Mesothelial cell of epicardium (in vitro differentiated cells): Measurements from ENCODE around the gene METTL21C. TPM values are rescaled to one million over a fixed set of nuclear protein-coding genes. Genes with fewer than 3 reads are reported as not detected.

ENCODE experiments used
- DNase-seq, 2 experiments: peaks; one replicate each; pipeline ENCODE4 v3.0.0; 2021; ENCODE audit warnings: low spot score in 2 of 2; ENCODE audit not compliant: unreplicated experiment in 2 of 2
- H3K27ac Mint-ChIP-seq: 2 replicates; pipeline ENCODE4 v1.8.0; 2021; ENCODE audit warnings: mixed read lengths
- H3K27me3 Mint-ChIP-seq: 2 replicates; pipeline ENCODE4 v1.8.0; 2021; ENCODE audit warnings: low read depth, mixed read lengths
- H3K36me3 Mint-ChIP-seq: 2 replicates; pipeline ENCODE4 v1.8.0; 2021; ENCODE audit warnings: mixed read lengths
- H3K4me1 Mint-ChIP-seq: 2 replicates; pipeline ENCODE4 v1.8.0; 2021; ENCODE audit warnings: mixed read lengths
- H3K4me3 Mint-ChIP-seq: 2 replicates; pipeline ENCODE4 v1.8.0; 2021; ENCODE audit warnings: mild to moderate bottlenecking, moderate library complexity, mixed read lengths
- H3K9me3 Mint-ChIP-seq: 2 replicates; pipeline ENCODE4 v1.8.0; 2021; ENCODE audit warnings: mixed read lengths
- total RNA-seq: library from RNA; stranded (reverse); gene quantifications from 3 replicates; pipeline ENCODE4 v1.2.1, GENCODE V29; 2021
- TF ChIP-seq, protein P1 (sequence below): fragments of 200-600 bp; sonication (generic); IDR thresholded peaks from one replicate; pipeline ENCODE4 v1.5.0; 2021; ENCODE audit warnings: antibody characterized with exemption; ENCODE audit not compliant: unreplicated experiment

Gene METTL21C
- total RNA-seq, 1 donor from 2014 or later = not detected

DNA sequence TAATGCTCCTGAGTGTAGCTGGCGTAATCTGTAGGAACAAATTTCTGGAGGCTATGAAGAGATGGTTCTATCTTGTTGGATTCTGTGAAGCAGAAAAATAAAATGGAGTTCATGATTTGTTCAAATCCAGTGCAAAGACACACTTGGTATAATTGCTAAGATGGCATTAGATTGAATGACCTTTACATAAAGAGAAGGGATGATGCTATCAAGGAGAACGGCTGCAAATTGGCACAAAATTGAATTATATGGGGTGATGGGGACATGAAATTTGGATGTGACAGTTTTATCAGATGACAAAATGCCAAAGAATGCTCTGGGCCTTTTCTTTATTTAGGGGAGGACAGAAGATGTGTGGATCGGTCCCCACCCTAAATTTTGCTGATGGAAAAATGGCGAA is 4.0 kb downstream of the METTL21C start:
- Mint-ChIP-seq H3K27ac (no peak overlapping the region), H3K4me3 (no peak overlapping the region), H3K36me3 (no peaks in the 10 kb centered on the region), H3K27me3 (no peaks in the 10 kb centered on the region), H3K4me1 (peaks cover 22% of the 10 kb centered on the region), H3K9me3 (no peaks in the 10 kb centered on the region)
- TF ChIP-seq, protein P1, sequence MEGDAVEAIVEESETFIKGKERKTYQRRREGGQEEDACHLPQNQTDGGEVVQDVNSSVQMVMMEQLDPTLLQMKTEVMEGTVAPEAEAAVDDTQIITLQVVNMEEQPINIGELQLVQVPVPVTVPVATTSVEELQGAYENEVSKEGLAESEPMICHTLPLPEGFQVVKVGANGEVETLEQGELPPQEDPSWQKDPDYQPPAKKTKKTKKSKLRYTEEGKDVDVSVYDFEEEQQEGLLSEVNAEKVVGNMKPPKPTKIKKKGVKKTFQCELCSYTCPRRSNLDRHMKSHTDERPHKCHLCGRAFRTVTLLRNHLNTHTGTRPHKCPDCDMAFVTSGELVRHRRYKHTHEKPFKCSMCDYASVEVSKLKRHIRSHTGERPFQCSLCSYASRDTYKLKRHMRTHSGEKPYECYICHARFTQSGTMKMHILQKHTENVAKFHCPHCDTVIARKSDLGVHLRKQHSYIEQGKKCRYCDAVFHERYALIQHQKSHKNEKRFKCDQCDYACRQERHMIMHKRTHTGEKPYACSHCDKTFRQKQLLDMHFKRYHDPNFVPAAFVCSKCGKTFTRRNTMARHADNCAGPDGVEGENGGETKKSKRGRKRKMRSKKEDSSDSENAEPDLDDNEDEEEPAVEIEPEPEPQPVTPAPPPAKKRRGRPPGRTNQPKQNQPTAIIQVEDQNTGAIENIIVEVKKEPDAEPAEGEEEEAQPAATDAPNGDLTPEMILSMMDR = no peak
- DNase-seq = no peak

DNA sequence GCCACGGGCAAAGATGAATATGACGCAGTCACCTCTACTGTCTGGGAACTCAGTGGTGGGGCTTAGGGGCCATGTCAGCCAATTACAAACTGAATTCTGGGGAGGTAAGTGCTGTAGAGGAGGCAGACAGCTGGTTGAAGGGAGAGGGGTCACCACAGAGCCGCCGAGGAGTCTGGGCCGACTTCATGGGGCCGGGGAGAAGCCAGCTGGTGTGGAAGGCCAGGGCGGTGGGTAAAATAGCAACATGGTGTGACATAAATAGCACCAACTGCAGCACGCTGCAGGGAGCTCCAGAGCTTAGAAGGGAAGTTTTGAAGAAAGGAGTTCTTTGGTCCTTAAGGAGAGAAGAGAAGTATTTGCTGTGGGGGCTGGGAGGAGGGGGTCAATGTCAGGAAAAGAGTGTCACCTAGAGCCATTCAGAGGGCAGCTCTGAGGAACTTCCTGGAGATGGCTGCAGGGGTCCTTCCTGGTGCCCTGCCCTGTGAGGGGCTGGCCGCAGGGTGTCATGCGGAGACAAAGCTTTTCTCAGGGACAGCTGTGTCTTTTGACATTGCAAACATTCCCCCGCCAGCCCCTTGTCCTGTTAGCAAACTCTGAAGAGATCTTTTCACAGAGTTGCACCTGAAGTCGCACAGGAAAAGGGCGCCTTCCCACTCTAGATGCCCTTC is 6.4 kb downstream of the METTL21C start:
- H3K36me3 Mint-ChIP-seq = no peaks in the 10 kb centered on the region
- H3K27me3 Mint-ChIP-seq = no peaks in the 10 kb centered on the region
- H3K4me1 Mint-ChIP-seq = peaks cover 15% of the 10 kb centered on the region
- TF ChIP-seq, protein P1 = no peak
- no peak overlapping the region for H3K4me3 Mint-ChIP-seq
- no peak for DNase-seq
- H3K9me3 Mint-ChIP-seq = no peaks in the 10 kb centered on the region
- H3K27ac Mint-ChIP-seq = no peak overlapping the region

DNA sequence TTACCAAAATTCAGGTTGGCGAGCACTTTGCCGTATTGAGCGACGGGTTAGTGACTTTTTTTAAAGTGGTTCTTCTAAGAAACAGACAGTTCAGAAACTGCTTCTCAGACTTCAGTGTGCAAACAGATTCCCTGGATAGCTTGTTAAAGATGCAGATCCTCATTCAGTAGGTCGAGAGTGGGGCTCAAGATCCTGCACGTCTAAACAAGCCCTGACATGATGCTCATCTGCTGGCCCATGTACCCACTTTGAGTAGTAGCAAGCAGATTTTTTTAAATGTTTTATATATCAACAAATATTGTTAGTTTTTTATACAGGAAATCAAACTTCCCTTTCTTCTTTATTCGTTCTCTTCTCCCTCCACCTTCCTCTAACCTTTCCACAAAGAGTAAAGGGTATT is 7.3 kb downstream of the METTL21C start:
- Mint-ChIP-seq H3K27ac (no peak overlapping the region), H3K27me3 (no peaks in the 10 kb centered on the region), H3K4me3 (no peak overlapping the region), H3K36me3 (no peaks in the 10 kb centered on the region), H3K9me3 (no peaks in the 10 kb centered on the region), H3K4me1 (peaks cover 9% of the 10 kb centered on the region)
- TF ChIP-seq, protein P1 = no peak
- DNase-seq = no peak

DNA sequence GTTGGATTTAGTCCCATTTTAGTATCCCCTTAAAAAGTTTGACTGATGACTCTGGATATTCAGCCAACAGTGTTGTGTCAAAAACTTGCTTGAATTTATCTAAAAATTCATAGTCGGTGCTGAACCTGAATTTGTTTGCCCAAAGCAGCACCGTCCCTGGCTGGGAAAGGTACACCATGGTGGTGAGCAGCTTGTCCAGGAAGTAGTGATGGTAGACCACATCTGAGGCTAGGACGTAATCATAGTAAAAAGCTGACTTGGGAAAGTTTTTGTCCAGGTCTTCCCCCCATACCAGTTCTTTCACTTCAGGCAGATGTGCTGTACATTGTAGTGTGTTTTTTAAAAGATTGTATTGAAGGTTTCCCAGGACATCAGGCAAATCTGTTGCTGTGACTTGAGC is 8.8 kb downstream of the METTL21C start:
- DNase-seq = no peak
- Mint-ChIP-seq H3K9me3 (peaks cover 6% of the 10 kb centered on the region), H3K27me3 (no peaks in the 10 kb centered on the region), H3K36me3 (peaks cover 2% of the 10 kb centered on the region), H3K27ac (no peak overlapping the region), H3K4me3 (no peak overlapping the region), H3K4me1 (peaks cover 4% of the 10 kb centered on the region)
- TF ChIP-seq, protein P1 = no peak

DNA sequence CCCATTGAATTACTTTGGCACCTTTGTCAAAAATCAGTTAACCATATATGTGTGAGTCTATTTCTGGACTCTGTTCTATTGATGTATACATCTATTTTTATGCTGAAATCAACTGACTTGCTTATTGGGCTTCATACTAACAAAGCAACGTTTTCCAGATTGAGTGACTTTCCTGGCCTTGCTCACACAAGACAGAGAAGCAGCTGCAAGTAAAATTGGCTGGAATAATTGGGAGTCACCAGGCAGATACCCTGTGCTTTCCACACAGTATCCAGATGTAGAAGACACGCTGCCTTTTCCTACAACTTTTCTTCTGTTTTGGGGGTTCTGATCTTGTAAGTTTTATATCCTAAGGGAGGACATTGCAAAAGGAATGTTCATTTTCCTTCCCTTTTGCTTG is 11.2 kb downstream of the METTL21C start:
- Mint-ChIP-seq H3K27me3 (no peaks in the 10 kb centered on the region), H3K36me3 (peaks cover 16% of the 10 kb centered on the region), H3K27ac (no peak overlapping the region), H3K4me1 (peaks cover 4% of the 10 kb centered on the region), H3K4me3 (no peak overlapping the region), H3K9me3 (peaks cover 7% of the 10 kb centered on the region)
- DNase-seq = no peak
- TF ChIP-seq, protein P1 = no peak

DNA sequence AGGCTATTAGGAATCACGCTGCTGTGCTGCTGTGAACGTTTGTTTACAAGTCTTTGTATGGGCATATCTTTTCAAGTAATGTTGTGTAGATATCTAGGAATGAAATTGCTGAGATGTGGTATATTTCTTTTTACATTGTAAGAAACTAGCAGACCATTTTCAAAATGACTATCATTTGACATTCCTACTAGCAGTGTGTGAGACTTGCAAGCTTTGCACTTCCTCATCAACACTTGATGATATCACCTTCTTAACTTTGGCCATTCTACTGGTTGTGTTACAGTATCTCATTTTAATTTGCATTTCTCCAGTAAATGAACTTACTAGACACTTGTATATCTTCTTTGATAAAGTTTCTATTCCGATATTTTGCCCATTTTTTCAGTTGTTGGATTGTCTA is 12.1 kb downstream of the METTL21C start:
- TF ChIP-seq, protein P1 = no peak
- no peak for DNase-seq
- peaks cover 4% of the 10 kb centered on the region for H3K4me1 Mint-ChIP-seq
- H3K4me3 Mint-ChIP-seq = no peak overlapping the region
- no peak overlapping the region for H3K27ac Mint-ChIP-seq
- peaks cover 7% of the 10 kb centered on the region for H3K9me3 Mint-ChIP-seq
- no peaks in the 10 kb centered on the region for H3K27me3 Mint-ChIP-seq
- peaks cover 19% of the 10 kb centered on the region for H3K36me3 Mint-ChIP-seq
